Panc1 (cell line): Measurements from ENCODE around the gene TBX2. TPM values are rescaled to one million over a fixed set of nuclear protein-coding genes. Genes with fewer than 3 reads are reported as not detected.

Experiments
- ATAC-seq: fragments of 200-7000 bp; cut with Tn5 transposase; 2 replicates; pipeline ENCODE4 v1.9.1; 2020; ENCODE audit warnings: mild to moderate bottlenecking, moderate library complexity
- BruUV-seq: library from RNA; stranded (reverse); fragments of 400-500 nt; replicated peaks from 2 replicates; lab custom pipeline; 2021; lab: Mats Ljungman, UMichigan
- CTCF ChIA-PET: fragments of 300-600 bp; sonication (Branson Sonifier 250); formaldehyde crosslinking; loops from one replicate; lab custom pipeline; 2022; ENCODE audit warnings: antibody characterized with exemption; lab: Charles Lee
- POLR2A ChIA-PET: fragments of 300-600 bp; sonication (Branson Sonifier 250); formaldehyde crosslinking; loops from one replicate; lab custom pipeline; 2022; ENCODE audit warnings: antibody characterized with exemption; lab: Charles Lee
- DNase-seq: peaks from one replicate; pipeline ENCODE4 v3.0.0-alpha.2; 2010; ENCODE audit warnings: low read depth, low spot score
- H3K27ac ChIP-seq: 2 replicates; pipeline ENCODE4 v1.5.1; 2011; ENCODE audit warnings: mild to moderate bottlenecking, low read length, inconsistent platforms
- H3K27me3 ChIP-seq: fragments of 200-500 bp; sonication (Bioruptor generic); 2 replicates; pipeline ENCODE4 v1.6.0; 2014; ENCODE audit warnings: low read length, inconsistent platforms; ENCODE audit not compliant: control insufficient read depth, insufficient read depth
- H3K36me3 ChIP-seq: fragments of 200-500 bp; sonication (Bioruptor generic); 2 replicates; pipeline ENCODE4 v1.5.1; 2014; ENCODE audit warnings: inconsistent platforms, mild to moderate bottlenecking, low read length, moderate library complexity; ENCODE audit not compliant: control insufficient read depth, insufficient read depth
- H3K4me1 ChIP-seq: 2 replicates; pipeline ENCODE4 v1.5.1; 2011; ENCODE audit warnings: inconsistent platforms, mild to moderate bottlenecking, low read length, moderate library complexity; ENCODE audit not compliant: control insufficient read depth, insufficient read depth
- H3K4me3 ChIP-seq, 2 experiments: 2 replicates each; pipeline ENCODE4 v1.5.1; 2011 to 2012; ENCODE audit warnings: low read depth in 2 of 2, low read length in 2 of 2, mild to moderate bottlenecking in 2 of 2, inconsistent platforms in 1 of 2, moderate library complexity in 1 of 2
- H3K9me3 ChIP-seq: fragments of 200-500 bp; sonication (Bioruptor generic); 2 replicates; pipeline ENCODE4 v1.5.1; 2014; ENCODE audit warnings: low read depth, mild to moderate bottlenecking, inconsistent platforms, low read length, moderate library complexity; ENCODE audit not compliant: control insufficient read depth, insufficient read depth
- POLR2AphosphoS5 ChIP-seq: IDR thresholded peaks from 2 replicates; pipeline ENCODE4 v1.6.1; 2012; ENCODE audit warnings: mild to moderate bottlenecking, low read depth, low read length, moderate library complexity
- SIN3A ChIP-seq: IDR thresholded peaks from 2 replicates; pipeline ENCODE4 v1.6.1; 2012; ENCODE audit warnings: low read depth, mild to moderate bottlenecking, low read length, moderate library complexity, borderline replicate concordance; ENCODE audit not compliant: insufficient read depth
- TCF7L2 ChIP-seq: IDR thresholded peaks from 2 replicates; pipeline ENCODE4 v1.6.1; 2011; ENCODE audit warnings: mild to moderate bottlenecking, low read depth, low read length, inconsistent platforms
- in situ Hi-C: cut with HindIII; loops from 2 replicates; pipeline ENCODE4 v1.10.0; 2016; ENCODE audit warnings: low sequenced_read_pairs, low pct_unique_long_range_greater_than_20kb
- intact Hi-C: fragments of 100-400 bp; cut with micrococcal nuclease; formaldehyde crosslinking; loops from one replicate; pipeline ENCODE4 v1.10.0; 2022; ENCODE audit not compliant: unreplicated experiment
- total RNA-seq: library from RNA; stranded (reverse); gene quantifications from one replicate; pipeline ENCODE4 v1.2.1, GENCODE V29; 2021; ENCODE audit not compliant: unreplicated experiment
- TF ChIP-seq, protein P1 (sequence below): fragments of 450-650 bp; IDR thresholded peaks from 2 replicates; pipeline ENCODE4 v1.5.1; 2017; ENCODE audit warnings: mild to moderate bottlenecking
- TF ChIP-seq, protein P2 (sequence below), 2 experiments: IDR thresholded peaks; 2 replicates each; pipeline ENCODE4 v1.6.1; 2011 to 2012; ENCODE audit warnings: low read depth in 2 of 2, control low read depth in 1 of 2, low read length in 1 of 2, mild to moderate bottlenecking in 1 of 2, moderate library complexity in 1 of 2; ENCODE audit not compliant: insufficient read depth in 1 of 2

TBX2 gene
- total RNA-seq, 1 experiment from 2014 or later = 35.6 TPM

DNA sequence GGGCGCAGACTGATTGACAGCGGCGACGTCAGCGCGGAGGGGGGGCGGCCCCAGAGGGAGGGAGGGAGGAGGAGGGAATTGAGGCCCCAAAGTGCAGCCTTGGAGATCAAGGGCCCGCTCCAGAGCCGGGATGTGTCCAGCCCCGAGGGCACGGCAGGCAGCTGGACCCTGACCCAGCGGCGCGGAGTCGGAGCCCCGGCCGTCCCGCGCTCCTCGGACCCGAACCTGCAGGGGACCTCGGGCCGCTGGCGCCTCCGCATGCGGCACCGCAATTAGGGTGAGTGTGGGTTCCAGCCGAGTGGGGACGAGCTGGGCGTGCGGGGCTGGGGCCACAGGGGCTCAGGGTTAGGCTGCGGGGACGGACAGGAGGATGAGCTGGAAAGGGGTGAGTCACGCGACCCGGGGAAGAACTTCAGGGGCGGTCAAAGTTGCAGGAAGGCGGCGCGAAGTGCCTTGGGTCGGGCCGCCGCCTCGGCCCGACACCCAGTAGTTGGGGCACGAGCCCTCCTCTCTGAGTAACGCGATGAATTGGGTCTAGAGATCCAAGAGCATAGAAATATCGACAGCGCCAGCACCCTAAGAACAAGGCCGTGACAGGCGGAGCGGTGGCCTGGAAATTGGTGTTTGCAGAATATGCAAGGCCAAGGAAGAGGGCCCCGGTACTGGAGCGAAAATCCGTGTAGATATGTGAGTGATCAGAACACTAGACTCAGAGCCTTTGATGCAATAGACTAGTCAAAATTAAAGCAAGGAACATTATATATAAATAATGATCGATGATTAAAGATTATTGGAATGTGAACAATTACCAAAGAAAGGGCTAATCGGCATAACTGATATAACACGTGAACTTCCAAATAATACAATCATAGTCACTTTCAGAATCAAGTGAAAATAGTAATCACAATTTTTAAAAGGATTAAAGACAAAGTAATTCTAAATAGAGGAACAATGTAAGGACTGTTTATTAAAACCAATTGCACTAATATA lies 53.0 kb downstream of the TBX2 start, which contains the start of gene TBX4:
Gene TBX4, plus strand, starts transcription at position 122 of the 990 bp plus-strand sequence. CDS start 4,069 bp downstream, outside the sequence.
- no peak within 1 kb of the TSS for H3K4me3 ChIP-seq
- TF ChIP-seq, protein P1, sequence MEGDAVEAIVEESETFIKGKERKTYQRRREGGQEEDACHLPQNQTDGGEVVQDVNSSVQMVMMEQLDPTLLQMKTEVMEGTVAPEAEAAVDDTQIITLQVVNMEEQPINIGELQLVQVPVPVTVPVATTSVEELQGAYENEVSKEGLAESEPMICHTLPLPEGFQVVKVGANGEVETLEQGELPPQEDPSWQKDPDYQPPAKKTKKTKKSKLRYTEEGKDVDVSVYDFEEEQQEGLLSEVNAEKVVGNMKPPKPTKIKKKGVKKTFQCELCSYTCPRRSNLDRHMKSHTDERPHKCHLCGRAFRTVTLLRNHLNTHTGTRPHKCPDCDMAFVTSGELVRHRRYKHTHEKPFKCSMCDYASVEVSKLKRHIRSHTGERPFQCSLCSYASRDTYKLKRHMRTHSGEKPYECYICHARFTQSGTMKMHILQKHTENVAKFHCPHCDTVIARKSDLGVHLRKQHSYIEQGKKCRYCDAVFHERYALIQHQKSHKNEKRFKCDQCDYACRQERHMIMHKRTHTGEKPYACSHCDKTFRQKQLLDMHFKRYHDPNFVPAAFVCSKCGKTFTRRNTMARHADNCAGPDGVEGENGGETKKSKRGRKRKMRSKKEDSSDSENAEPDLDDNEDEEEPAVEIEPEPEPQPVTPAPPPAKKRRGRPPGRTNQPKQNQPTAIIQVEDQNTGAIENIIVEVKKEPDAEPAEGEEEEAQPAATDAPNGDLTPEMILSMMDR = no peak
- TF ChIP-seq, protein P2, sequence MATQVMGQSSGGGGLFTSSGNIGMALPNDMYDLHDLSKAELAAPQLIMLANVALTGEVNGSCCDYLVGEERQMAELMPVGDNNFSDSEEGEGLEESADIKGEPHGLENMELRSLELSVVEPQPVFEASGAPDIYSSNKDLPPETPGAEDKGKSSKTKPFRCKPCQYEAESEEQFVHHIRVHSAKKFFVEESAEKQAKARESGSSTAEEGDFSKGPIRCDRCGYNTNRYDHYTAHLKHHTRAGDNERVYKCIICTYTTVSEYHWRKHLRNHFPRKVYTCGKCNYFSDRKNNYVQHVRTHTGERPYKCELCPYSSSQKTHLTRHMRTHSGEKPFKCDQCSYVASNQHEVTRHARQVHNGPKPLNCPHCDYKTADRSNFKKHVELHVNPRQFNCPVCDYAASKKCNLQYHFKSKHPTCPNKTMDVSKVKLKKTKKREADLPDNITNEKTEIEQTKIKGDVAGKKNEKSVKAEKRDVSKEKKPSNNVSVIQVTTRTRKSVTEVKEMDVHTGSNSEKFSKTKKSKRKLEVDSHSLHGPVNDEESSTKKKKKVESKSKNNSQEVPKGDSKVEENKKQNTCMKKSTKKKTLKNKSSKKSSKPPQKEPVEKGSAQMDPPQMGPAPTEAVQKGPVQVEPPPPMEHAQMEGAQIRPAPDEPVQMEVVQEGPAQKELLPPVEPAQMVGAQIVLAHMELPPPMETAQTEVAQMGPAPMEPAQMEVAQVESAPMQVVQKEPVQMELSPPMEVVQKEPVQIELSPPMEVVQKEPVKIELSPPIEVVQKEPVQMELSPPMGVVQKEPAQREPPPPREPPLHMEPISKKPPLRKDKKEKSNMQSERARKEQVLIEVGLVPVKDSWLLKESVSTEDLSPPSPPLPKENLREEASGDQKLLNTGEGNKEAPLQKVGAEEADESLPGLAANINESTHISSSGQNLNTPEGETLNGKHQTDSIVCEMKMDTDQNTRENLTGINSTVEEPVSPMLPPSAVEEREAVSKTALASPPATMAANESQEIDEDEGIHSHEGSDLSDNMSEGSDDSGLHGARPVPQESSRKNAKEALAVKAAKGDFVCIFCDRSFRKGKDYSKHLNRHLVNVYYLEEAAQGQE (IDR thresholded peaks at IDR 0.05; ENCODE audit: insufficient read depth in 1 of 2, low read depth in 2 of 2, low read length in 1 of 2) = no peak
- TF ChIP-seq TCF7L2 (no peak), POLR2AphosphoS5 (no peak), SIN3A (no peak)
- peaks cover 4% of the 10 kb centered on the region; the same call in 1 of the 2 replicates for H3K4me1 ChIP-seq
- ATAC-seq (no peak), DNase-seq (no peak)
- no peaks in the 10 kb centered on the region for H3K36me3 ChIP-seq
- no TSS peak for BruUV-seq
- in situ Hi-C loops = no loop called here
- no peaks in the 10 kb centered on the region for H3K27me3 ChIP-seq
- POLR2A ChIA-PET = no interaction called here
- H3K27ac ChIP-seq = no peak within 1 kb of the TSS
- intact Hi-C loops = no loop called here
- no peaks in the 10 kb centered on the region for H3K9me3 ChIP-seq
- CTCF ChIA-PET = no interaction called here

DNA sequence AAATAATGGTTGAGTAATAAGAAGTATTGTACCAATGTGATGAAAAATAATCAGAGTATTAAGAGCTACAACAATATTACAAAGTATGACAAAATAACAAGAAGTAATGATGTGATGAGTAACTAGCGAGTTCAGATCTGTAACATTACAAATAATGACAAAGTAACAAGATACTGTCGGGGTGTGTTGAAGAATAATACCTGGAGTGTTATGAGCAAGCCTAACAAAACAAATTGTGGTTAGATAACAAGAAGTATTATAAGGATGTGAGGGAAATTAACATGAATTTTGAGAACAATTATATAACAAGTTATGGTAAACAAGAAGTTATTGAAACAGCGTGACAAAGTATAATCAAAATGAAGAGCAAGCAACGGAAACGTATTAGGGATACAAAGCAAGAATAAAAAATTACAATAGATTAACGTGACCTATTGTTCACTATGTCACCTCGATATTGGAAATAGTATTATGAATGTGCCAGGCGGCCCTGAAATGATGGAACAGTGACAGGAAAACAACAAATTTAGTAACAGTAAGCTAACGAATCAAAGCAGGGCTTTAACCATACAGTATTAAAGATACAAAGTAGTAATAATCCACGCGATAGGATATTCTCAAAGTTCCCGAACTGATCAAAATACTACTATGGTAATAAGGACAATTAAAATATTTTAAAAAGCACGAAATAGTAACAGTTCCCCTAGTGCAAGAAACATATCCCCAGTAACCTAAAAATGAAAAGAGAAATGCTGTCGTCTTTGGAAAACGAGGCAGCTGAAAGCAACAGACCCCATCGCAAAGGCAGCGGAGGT lies 54.1 kb downstream of the TBX2 start:
- intact Hi-C loops = no loop called here
- no peak overlapping the region for H3K4me3 ChIP-seq
- H3K9me3 ChIP-seq = no peaks in the 10 kb centered on the region
- no TSS peak for BruUV-seq
- ATAC-seq = no peak
- H3K36me3 ChIP-seq = no peaks in the 10 kb centered on the region
- CTCF ChIA-PET = no interaction called here
- in situ Hi-C loops = no loop called here
- no peak for DNase-seq
- H3K27me3 ChIP-seq = no peaks in the 10 kb centered on the region
- H3K4me1 ChIP-seq = peaks cover 4% of the 10 kb centered on the region; the same call in 1 of the 2 replicates
- no peak overlapping the region for H3K27ac ChIP-seq
- POLR2A ChIA-PET = no interaction called here
- TF ChIP-seq POLR2AphosphoS5 (no peak), TCF7L2 (no peak), SIN3A (no peak)
- TF ChIP-seq, protein P2 (IDR thresholded peaks at IDR 0.05; ENCODE audit: insufficient read depth in 1 of 2, low read depth in 2 of 2, low read length in 1 of 2) = no peak
- TF ChIP-seq, protein P1 = no peak
